ENCODE results near the gene S100A13.

S100A13 gene

DNA sequence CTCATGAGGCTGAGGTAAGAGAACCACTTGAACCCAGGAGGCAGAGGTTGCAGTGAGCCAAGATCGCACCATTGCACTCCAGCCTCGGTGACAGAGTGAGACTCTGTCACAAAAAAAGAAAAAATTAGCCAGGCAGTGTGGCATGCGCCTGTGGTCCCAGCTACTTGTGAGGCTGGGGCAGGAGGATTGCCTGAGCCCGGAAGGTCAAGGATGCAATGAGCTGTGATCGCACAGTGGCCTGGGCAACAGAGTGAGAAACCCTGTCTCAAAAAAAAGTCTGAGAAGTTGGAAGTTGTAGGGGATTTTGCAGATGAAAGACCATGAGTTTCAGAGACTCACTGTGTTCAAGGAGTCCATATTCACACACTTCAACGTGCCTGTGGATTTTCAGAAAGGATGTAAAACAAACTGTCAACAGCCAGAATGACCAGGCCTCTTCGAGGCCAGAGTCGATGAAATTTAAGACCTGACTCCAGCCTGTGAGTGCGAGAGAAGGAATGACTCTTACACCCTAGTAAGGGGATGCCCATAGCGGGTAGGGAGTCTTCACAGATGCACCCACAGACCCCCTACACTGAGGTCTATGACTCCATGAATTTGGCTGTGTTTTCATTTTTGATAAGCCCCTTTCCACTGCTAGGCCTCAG, 2.2 kb downstream of the S100A13 start:
- no peak for DNase-seq

- DNase-seq, result no peak
Measured at GRCh38 chr1:153623101-153623500, 4.2 kb downstream of the S100A13 start.

GRCh38 chr1:153619171-153619570, 8.1 kb downstream of the S100A13 start:
- DNase-seq, result no peak

DNA sequence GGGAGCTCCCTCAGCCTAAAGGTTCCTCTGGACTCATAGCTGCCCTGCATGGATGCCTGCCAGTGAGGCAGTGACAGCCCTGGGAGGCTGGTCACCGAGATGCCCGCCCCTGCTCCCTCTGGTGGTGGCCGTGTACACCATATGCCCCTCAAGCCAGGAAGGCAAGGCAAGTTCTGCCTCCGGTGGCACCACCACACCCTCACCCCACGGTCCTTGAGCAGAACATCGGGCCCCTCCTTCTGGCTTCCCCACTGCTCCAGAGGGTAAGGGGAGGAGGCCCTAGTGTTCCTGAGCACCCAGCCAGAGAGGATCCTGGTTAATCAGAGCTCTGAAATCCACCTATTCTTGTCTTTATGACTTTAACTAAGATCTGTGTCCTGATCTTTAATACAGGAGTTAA, 9.6 kb downstream of the S100A13 start:
- DNase-seq, result no peak

DNA sequence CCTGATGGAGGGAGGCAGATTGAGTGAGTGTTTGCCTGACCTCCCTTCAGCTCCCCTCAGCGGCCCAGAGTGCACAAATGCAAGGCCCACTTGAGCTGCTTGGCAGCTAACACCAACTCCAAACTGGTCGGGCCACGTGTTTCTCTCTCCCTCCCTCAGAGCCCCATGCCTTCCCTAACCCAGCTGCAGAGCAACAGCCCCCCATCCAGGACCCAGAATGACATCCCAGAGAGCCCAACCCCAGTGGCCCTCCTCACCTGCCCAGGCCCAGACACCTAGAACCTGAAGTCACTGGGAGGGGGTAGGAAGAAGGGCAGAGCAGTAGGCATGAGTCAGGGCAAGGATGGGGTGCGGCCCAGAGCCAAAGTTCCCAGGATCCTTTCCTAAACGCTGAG, 10.4 kb downstream of the S100A13 start:
- no peak for DNase-seq

- no peak for DNase-seq
Measured at GRCh38 chr1:153616144-153616916, 11.0 kb downstream of the S100A13 start, which contains the start of gene S100A14. Gene S100A14, minus strand, starts transcription at chr1:153616325. Its CDS starts 467 bp downstream, at chr1:153615858.

GRCh38 chr1:153615406-153615805, 11.9 kb downstream of the S100A13 start:
- no peak for DNase-seq

DNA sequence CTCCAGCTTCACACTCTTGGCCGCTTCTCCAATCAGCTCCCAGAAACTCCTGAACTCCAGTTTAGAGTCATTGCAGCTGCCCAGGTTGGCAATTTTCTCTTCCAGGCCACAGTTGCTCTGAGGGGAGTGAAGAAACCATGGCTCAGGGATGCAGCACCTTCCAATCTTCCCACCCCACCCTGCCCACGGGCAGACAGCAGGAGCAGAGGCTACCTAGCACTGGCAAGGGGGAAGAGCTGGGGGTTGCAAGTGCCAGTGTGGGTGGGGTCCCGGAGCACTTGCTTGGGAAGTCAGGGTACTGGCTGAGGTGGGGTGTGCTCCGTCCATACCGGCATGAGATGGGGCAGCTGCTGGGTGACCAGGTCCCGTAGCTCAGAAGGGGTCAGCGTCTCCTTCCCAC, 12.4 kb downstream of the S100A13 start:
- no peak for DNase-seq

- DNase-seq, result no peak
Measured at GRCh38 chr1:153614189-153614900, 13.0 kb downstream of the S100A13 start.

- no peak for DNase-seq
Measured at GRCh38 chr1:153613406-153613805, 13.9 kb downstream of the S100A13 start.

- DNase-seq, result peak in 1 of 2 experiments; percentile 65
Measured at GRCh38 chr1:153612755-153613331, 14.5 kb downstream of the S100A13 start, which contains the start of gene S100A16. Gene S100A16, minus strand, starts transcription at chr1:153613137. Its CDS starts 4,986 bp downstream, at chr1:153608151.

DNA sequence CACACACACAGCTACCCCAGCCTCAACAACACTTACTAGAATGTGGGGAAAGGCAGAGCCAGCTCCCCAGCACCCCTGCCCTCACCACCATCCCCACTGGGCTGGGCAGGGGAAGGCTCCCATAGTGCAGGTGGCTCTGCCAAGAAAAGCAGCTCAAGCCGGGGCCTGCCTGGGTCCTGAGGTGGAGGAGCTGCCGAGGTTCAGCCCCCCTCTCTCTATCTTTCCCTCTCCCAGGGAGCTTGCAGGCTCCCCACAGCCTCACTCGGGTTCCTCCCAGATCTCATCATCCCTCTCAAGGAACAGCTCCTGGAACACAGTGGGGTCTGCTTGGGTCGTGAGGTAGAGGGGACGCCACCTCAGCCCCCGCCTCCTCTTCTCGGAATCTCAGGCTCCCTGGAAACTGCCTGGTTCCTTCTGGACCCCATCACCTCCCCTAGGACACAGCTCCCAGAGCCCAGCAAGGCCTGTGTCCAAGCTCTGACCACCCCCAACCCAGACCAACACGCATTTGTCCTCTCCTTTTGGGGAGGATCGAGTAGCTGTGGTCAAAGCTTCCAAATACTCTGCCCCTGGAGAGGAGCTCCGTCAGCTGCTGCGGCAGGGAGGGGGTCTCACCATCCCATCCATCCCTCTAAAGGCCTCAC, 15.1 kb downstream of the S100A13 start:
- no peak for DNase-seq

- DNase-seq, result no peak
Measured at GRCh38 chr1:153611356-153611755, 15.9 kb downstream of the S100A13 start.

- DNase-seq, result no peak
Measured at GRCh38 chr1:153610811-153611301, 16.4 kb downstream of the S100A13 start.

DNA sequence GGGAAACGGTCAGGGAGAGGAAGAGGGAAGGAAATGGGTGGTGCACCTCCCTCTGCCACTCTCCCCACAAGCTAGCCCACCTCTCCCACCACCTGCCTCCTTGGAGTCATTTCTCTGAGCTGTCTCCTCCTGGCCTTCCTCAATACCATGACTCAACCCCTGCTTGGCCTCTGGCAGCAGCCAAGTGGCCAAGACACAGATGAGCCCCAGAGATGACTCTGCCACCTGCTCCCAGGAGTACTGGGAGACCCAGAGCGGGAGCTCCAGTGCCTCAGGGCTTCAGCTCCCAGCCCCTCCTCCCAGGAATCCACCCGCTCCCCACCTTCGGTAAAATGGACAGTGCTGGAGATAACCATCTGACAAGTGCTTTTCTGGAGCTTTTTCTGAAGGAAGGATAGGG, 17.0 kb downstream of the S100A13 start:
- no peak for DNase-seq

- no peak for DNase-seq
Measured at GRCh38 chr1:153609585-153609907, 17.8 kb downstream of the S100A13 start.

- DNase-seq, result no peak
Measured at GRCh38 chr1:153608742-153609584, 18.3 kb downstream of the S100A13 start.

- DNase-seq, result no peak
Measured at GRCh38 chr1:153608089-153608682, 19.1 kb downstream of the S100A13 start.

DNA sequence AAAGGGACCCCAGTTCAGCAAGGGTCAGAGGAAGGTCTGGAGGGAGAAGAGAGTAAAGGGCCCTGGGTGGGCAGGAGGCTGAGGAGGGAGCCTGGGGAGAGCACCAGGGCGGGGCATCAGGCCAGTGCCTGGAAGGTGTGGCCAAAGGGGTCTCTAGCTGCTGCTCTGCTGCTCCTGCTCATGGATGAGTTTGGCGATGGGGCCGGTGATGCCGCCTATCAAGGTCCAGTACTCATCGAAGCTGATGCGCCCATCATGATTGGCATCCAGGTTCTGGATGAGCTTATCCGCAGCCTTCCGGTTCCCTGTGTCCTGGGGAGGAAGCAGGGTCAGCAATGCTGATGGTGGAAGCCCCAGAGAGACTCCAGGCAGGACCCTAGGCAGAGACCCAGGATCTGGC, 19.9 kb downstream of the S100A13 start:
- no peak for DNase-seq

DNA sequence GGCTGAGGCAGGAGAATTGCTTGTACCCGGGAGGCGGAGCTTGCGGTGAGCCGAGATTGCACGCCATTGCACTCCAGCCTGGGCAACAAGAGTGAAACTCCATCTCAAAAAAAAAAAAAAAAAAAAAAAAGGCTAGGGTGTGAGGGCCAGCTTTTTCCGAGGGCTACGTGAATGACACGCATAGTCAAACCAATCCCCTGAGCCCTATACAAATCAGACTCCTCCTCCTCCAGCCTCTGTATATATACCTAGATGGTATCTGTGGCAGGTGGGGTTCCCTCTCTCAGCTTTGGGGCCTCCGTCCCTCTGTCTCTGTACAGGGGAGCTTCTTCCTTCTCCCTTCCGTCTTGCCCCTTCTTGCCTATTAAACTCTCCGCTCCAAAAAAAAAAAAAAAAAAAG, 21.1 kb downstream of the S100A13 start:
- DNase-seq, result no peak

DNA sequence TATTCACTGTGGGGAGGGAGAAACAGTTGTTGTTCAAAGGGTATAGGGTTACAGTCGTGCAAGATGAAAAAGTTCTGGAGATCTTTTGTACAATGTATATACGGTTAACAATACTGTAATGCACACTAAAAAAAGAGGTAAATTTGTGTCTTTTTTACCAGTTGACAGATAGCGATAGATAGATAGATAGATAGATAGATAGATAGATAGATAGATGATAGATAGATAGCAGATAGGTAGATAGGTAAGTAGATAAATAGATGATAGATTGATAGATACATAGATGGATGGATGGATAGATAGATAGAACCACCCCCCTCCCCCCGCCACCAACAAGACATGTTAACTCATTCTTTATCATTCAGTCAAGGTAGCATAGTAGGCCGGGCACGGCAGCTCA, 24.6 kb downstream of the S100A13 start:
- no peak for DNase-seq

Measured in NCI-H526 (cell line).